ENCODE data around the gene NFYC. TPM values are rescaled to one million over a fixed set of nuclear protein-coding genes. Genes with fewer than 3 reads are reported as not detected.

NFYC gene
- total RNA-seq, 1 experiment from 2014 or later = 65.5 TPM

GRCh38 chr1:40652468-40652867, 39.0 kb upstream of the NFYC start:
- DNase-seq = no peak
- Mint-ChIP-seq H3K4me1 (ENCODE audit: low read depth, unreplicated experiment) (no peaks in the 10 kb centered on the region), H3K27ac (ENCODE audit: unreplicated experiment) (no peak overlapping the region), H3K27me3 (ENCODE audit: unreplicated experiment) (no peaks in the 10 kb centered on the region), H3K9me3 (ENCODE audit: low read depth, unreplicated experiment) (no peaks in the 10 kb centered on the region), H3K36me3 (ENCODE audit: insufficient read depth, unreplicated experiment) (no peaks in the 10 kb centered on the region), H3K4me3 (ENCODE audit: low read depth, unreplicated experiment) (no peak overlapping the region)
- CTCF ChIA-PET = no interaction called here
- BruUV-seq (replicated peaks) = no TSS peak
- no peak for TF ChIP-seq CTCF (IDR thresholded peaks at IDR 0.05; ENCODE audit: unreplicated experiment)
- intact Hi-C loops (cut with micrococcal nuclease; ENCODE audit: unreplicated experiment) = no loop called here

DNA sequence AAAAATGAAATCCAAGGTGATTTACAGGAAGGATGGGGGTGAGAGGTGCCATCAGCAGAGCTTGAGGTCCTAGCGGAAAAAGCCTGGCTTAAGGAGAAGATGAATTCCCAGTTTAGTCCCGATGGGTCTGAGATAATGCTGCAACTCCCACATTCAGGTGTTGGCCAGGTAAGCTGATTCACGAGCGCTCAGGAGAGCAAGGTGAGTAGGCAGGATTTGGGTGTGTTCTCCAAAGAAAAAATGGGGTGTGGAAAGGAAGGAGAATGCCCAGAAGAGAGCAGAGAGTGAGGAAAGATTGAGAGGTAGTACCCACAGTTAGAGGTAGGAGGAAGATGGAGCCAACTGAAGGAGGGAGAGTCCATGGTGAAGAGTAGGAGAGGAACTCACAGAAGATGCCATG, 38.5 kb upstream of the NFYC start:
- Mint-ChIP-seq H3K36me3 (ENCODE audit: insufficient read depth, unreplicated experiment) (no peaks in the 10 kb centered on the region), H3K4me3 (ENCODE audit: low read depth, unreplicated experiment) (no peak overlapping the region), H3K27ac (ENCODE audit: unreplicated experiment) (no peak overlapping the region), H3K9me3 (ENCODE audit: low read depth, unreplicated experiment) (no peaks in the 10 kb centered on the region), H3K4me1 (ENCODE audit: low read depth, unreplicated experiment) (no peaks in the 10 kb centered on the region), H3K27me3 (ENCODE audit: unreplicated experiment) (no peaks in the 10 kb centered on the region)
- CTCF ChIA-PET = no interaction called here
- intact Hi-C loops (cut with micrococcal nuclease; ENCODE audit: unreplicated experiment) = no loop called here
- no TSS peak for BruUV-seq (replicated peaks)
- no peak for DNase-seq
- TF ChIP-seq CTCF (IDR thresholded peaks at IDR 0.05; ENCODE audit: unreplicated experiment) = no peak

GRCh38 chr1:40653851-40654537, 37.5 kb upstream of the NFYC start:
- intact Hi-C loops (cut with micrococcal nuclease; ENCODE audit: unreplicated experiment) = no loop called here
- DNase-seq = no peak
- no peak overlapping the region for H3K4me3 Mint-ChIP-seq (ENCODE audit: low read depth, unreplicated experiment)
- no peaks in the 10 kb centered on the region for H3K36me3 Mint-ChIP-seq (ENCODE audit: insufficient read depth, unreplicated experiment)
- BruUV-seq (replicated peaks) = no TSS peak
- H3K27ac Mint-ChIP-seq (ENCODE audit: unreplicated experiment) = no peak overlapping the region
- no peaks in the 10 kb centered on the region for H3K9me3 Mint-ChIP-seq (ENCODE audit: low read depth, unreplicated experiment)
- H3K27me3 Mint-ChIP-seq (ENCODE audit: unreplicated experiment) = no peaks in the 10 kb centered on the region
- TF ChIP-seq CTCF (IDR thresholded peaks at IDR 0.05; ENCODE audit: unreplicated experiment) = no peak
- H3K4me1 Mint-ChIP-seq (ENCODE audit: low read depth, unreplicated experiment) = no peaks in the 10 kb centered on the region
- CTCF ChIA-PET = no interaction called here

GRCh38 chr1:40657046-40657445, 34.5 kb upstream of the NFYC start:
- DNase-seq = no peak
- Mint-ChIP-seq H3K4me3 (ENCODE audit: low read depth, unreplicated experiment) (no peak overlapping the region), H3K4me1 (ENCODE audit: low read depth, unreplicated experiment) (no peaks in the 10 kb centered on the region), H3K36me3 (ENCODE audit: insufficient read depth, unreplicated experiment) (no peaks in the 10 kb centered on the region), H3K9me3 (ENCODE audit: low read depth, unreplicated experiment) (no peaks in the 10 kb centered on the region), H3K27ac (ENCODE audit: unreplicated experiment) (no peak overlapping the region), H3K27me3 (ENCODE audit: unreplicated experiment) (no peaks in the 10 kb centered on the region)
- intact Hi-C loops (cut with micrococcal nuclease; ENCODE audit: unreplicated experiment) = no loop called here
- no TSS peak for BruUV-seq (replicated peaks)
- TF ChIP-seq CTCF (IDR thresholded peaks at IDR 0.05; ENCODE audit: unreplicated experiment) = no peak
- CTCF ChIA-PET = interaction anchor here (0.7 to 1.6 kb wide), 2 partner anchors 29 to 32 kb away, joined by 3 to 4 read pairs; no protein-coding TSS in a partner anchor

All from Calu3 (cell line).